Measurements from ENCODE around the gene DNASE1L3.

The DNASE1L3 gene

GRCh38 chr3:58200121-58200709 lies 10.6 kb downstream of the DNASE1L3 start:
- no peak for DNase-seq

GRCh38 chr3:58198804-58199203 lies 12.0 kb downstream of the DNASE1L3 start:
- DNase-seq, result no peak

GRCh38 chr3:58198362-58198761 lies 12.4 kb downstream of the DNASE1L3 start:
- DNase-seq, result no peak

- no peak for DNase-seq
These were observed 13.2 kb downstream of the DNASE1L3 start for GRCh38 chr3:58197588-58197987.

GRCh38 chr3:58193682-58194407 lies 16.9 kb downstream of the DNASE1L3 start:
- no peak for DNase-seq

GRCh38 chr3:58192069-58192468 lies 18.7 kb downstream of the DNASE1L3 start:
- DNase-seq, result no peak

- DNase-seq, result no peak
These were observed 19.3 kb downstream of the DNASE1L3 start for GRCh38 chr3:58191361-58191991.

- DNase-seq, result no peak
These were observed 19.9 kb downstream of the DNASE1L3 start for GRCh38 chr3:58190882-58191281.

GRCh38 chr3:58190291-58190690 lies 20.5 kb downstream of the DNASE1L3 start:
- no peak for DNase-seq

- DNase-seq, result no peak
These were observed 21.1 kb downstream of the DNASE1L3 start for GRCh38 chr3:58189691-58190090.

- no peak for DNase-seq
These were observed 21.8 kb downstream of the DNASE1L3 start for GRCh38 chr3:58188921-58189451.

GRCh38 chr3:58188173-58188564 lies 22.6 kb downstream of the DNASE1L3 start:
- DNase-seq, result no peak

- DNase-seq, result no peak
These were observed 25.8 kb downstream of the DNASE1L3 start for GRCh38 chr3:58184982-58185360.

GRCh38 chr3:58184309-58184981 lies 26.3 kb downstream of the DNASE1L3 start:
- no peak for DNase-seq

- no peak for DNase-seq
These were observed 26.9 kb downstream of the DNASE1L3 start for GRCh38 chr3:58183891-58184290.

GRCh38 chr3:58183221-58183620 lies 27.6 kb downstream of the DNASE1L3 start:
- DNase-seq, result no peak

GRCh38 chr3:58180940-58181587 lies 29.7 kb downstream of the DNASE1L3 start:
- no peak for DNase-seq

GRCh38 chr3:58180099-58180880 lies 30.5 kb downstream of the DNASE1L3 start:
- DNase-seq, result no peak

GRCh38 chr3:58179235-58180098 lies 31.3 kb downstream of the DNASE1L3 start:
- DNase-seq, result no peak

GRCh38 chr3:58178528-58179234 lies 32.1 kb downstream of the DNASE1L3 start:
- no peak for DNase-seq
